RWPE2 (cell line): ENCODE results near the gene ZNF81.
"Not testable (repeated sequence)": the region's sequence is repeated elsewhere in the genome, so short reads cannot be mapped to it uniquely, and the experiment has no call there.

Experiments used
- ATAC-seq: fragments of 200-7000 bp; cut with Tn5 transposase; 3 replicates; pipeline ENCODE4 v1.9.1; 2021; ENCODE audit warnings: low read depth
- DNase-seq: peaks from one replicate; pipeline ENCODE4 v3.0.0-alpha.2; 2020; ENCODE audit warnings: low spot score
- H3K27ac ChIP-seq: fragments of 450-650 bp; 2 replicates; pipeline ENCODE4 v1.5.1; 2017; ENCODE audit warnings: mild to moderate bottlenecking; ENCODE audit not compliant: poor library complexity, severe bottlenecking
- H3K27me3 ChIP-seq: fragments of 250-450 bp; sonication (Bioruptor Pico); 2 replicates; pipeline ENCODE4 v1.5.1; 2021; ENCODE audit warnings: mild to moderate bottlenecking, moderate library complexity; ENCODE audit not compliant: insufficient read depth, poor library complexity, severe bottlenecking
- H3K36me3 ChIP-seq: fragments of 250-450 bp; sonication (Bioruptor Pico); 2 replicates; pipeline ENCODE4 v1.5.1; 2020; ENCODE audit warnings: low read depth, mild to moderate bottlenecking, moderate library complexity
- H3K4me1 ChIP-seq: fragments of 250-450 bp; sonication (Bioruptor Pico); 2 replicates; pipeline ENCODE4 v1.5.1; 2021; ENCODE audit warnings: mild to moderate bottlenecking, moderate library complexity; ENCODE audit not compliant: insufficient read depth, poor library complexity, severe bottlenecking
- H3K4me3 ChIP-seq: fragments of 250-450 bp; sonication (Bioruptor Pico); 2 replicates; pipeline ENCODE4 v1.5.1; 2021; ENCODE audit warnings: mild to moderate bottlenecking, moderate library complexity; ENCODE audit not compliant: severe bottlenecking
- H3K9me3 ChIP-seq: fragments of 250-450 bp; sonication (Bioruptor Pico); 2 replicates; pipeline ENCODE4 v1.5.1; 2021; ENCODE audit warnings: mild to moderate bottlenecking, moderate library complexity; ENCODE audit not compliant: severe bottlenecking
- TF ChIP-seq, protein P1 (sequence below): fragments of 450-650 bp; IDR thresholded peaks from one replicate; pipeline ENCODE4 v1.5.1; 2017; ENCODE audit warnings: mild to moderate bottlenecking, moderate library complexity; ENCODE audit not compliant: poor library complexity, severe bottlenecking

Gene ZNF81

DNA sequence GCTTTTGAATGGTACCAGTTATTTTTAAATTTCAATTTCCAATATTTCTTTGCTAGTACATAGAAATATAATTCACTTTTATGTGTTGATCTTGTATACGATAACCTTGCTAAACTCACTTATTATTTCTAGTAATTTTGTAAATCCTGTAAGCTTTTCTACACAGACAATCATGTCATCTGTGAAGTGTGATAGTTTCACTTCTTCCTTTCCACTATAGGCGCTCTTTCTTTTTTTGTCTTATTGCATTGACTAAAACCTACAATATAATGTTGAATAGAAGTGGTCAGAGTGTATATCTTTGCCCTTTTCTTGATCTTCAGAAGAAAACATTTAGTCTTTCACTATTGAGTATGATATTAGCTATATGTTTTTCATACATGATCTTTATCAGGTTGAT, 90.5 kb downstream of the ZNF81 start:
- no peaks in the 10 kb centered on the region for H3K27me3 ChIP-seq
- TF ChIP-seq, protein P1, sequence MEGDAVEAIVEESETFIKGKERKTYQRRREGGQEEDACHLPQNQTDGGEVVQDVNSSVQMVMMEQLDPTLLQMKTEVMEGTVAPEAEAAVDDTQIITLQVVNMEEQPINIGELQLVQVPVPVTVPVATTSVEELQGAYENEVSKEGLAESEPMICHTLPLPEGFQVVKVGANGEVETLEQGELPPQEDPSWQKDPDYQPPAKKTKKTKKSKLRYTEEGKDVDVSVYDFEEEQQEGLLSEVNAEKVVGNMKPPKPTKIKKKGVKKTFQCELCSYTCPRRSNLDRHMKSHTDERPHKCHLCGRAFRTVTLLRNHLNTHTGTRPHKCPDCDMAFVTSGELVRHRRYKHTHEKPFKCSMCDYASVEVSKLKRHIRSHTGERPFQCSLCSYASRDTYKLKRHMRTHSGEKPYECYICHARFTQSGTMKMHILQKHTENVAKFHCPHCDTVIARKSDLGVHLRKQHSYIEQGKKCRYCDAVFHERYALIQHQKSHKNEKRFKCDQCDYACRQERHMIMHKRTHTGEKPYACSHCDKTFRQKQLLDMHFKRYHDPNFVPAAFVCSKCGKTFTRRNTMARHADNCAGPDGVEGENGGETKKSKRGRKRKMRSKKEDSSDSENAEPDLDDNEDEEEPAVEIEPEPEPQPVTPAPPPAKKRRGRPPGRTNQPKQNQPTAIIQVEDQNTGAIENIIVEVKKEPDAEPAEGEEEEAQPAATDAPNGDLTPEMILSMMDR, result no peak
- no peak overlapping the region for H3K27ac ChIP-seq
- no peak for DNase-seq
- H3K9me3 ChIP-seq, result no peaks in the 10 kb centered on the region
- H3K36me3 ChIP-seq, result no peaks in the 10 kb centered on the region
- ATAC-seq, result no peak
- no peaks in the 10 kb centered on the region for H3K4me1 ChIP-seq
- no peak overlapping the region for H3K4me3 ChIP-seq

DNA sequence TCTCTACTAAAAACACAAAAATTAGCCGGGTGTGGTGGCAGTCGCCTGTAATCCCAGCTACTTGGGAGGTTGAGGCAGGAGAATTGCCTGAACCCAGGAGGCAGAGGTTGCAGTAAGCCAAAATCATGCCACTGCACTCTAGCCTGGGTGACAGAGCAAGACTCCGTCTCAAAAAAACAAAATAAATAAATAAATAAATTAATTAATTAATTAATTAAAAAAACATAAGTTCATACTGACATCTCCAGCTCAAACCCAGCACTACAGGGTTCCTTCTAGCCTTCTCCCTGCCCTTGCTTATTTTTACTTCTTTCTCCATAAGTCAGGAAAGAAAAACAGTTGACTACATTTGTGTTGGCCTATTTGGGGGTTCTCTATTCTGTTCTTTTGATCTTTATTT, 95.3 kb downstream of the ZNF81 start:
- H3K4me1 ChIP-seq, H3K9me3 ChIP-seq, H3K27me3 ChIP-seq, ATAC-seq, H3K36me3 ChIP-seq, H3K27ac ChIP-seq, H3K4me3 ChIP-seq, DNase-seq: not testable (repeated sequence)

- TF ChIP-seq, protein P1, result no peak
- ATAC-seq, result no peak
- Histone ChIP-seq H3K4me1 (no peaks in the 10 kb centered on the region), H3K27me3 (no peaks in the 10 kb centered on the region), H3K4me3 (no peak overlapping the region), H3K27ac (no peak overlapping the region), H3K36me3 (no peaks in the 10 kb centered on the region), H3K9me3 (no peaks in the 10 kb centered on the region)
- DNase-seq, result no peak
Observed at GRCh38 chrX:47933946-47934345, 97.2 kb downstream of the ZNF81 start.

DNA sequence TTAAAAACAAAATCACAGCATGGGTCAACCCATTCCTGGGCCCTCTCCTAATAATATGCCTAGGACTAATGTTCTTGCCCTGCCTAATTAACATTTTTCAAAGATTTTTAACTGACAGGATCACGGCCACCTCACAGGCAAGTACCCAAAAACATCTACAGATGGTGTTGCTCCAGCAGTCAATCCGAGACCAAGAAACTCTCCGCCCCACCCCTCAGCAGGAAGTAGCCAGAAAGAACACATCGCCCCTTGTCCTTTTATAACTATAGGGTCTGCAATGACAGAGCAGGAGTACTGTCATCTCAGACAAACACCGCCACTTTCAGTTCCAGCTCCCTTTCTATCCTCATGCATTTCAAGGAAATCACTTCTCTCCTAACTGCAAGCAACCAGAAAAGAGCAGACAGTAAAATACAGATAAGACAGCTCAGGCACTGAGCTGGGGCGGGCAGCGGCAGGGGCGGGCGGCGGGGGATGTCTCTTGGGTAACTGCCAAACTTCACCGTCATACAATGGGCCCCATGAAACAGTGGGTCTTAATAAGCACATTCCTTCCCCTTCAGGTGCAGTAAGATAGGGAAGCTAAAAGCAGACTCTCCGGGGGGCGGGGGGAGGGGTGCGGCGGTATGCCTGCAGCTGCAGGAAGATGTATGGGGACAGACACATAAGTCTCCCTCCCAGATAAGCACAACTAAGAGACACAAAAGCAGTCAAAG, 99.7 kb downstream of the ZNF81 start:
- Histone ChIP-seq H3K4me3 (no peak overlapping the region), H3K4me1 (no peaks in the 10 kb centered on the region), H3K36me3 (no peaks in the 10 kb centered on the region), H3K9me3 (no peaks in the 10 kb centered on the region), H3K27ac (no peak overlapping the region), H3K27me3 (no peaks in the 10 kb centered on the region)
- TF ChIP-seq, protein P1, result no peak
- DNase-seq (no peak), ATAC-seq (no peak)

DNA sequence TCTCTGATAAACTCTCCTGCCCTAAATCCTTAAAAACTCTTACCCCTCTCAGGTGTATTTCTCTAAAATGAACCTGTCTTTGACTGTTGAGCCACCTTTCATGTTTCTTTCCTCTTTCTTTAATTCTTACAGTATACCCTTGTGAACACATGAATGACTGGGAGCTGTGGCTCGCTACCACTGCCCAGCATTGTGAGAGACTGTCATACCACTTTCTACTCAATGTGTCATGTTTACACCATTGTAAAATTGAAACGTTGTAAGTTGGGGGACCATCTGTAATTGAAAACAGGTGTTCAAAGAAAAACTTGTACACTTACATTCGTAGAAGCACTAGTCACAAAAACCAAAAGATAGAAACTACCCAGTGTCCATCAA, 100.2 kb downstream of the ZNF81 start:
- no peak overlapping the region for H3K4me3 ChIP-seq
- H3K4me1 ChIP-seq, result no peaks in the 10 kb centered on the region
- no peaks in the 10 kb centered on the region for H3K9me3 ChIP-seq
- H3K27me3 ChIP-seq, result no peaks in the 10 kb centered on the region
- H3K36me3 ChIP-seq, result no peaks in the 10 kb centered on the region
- TF ChIP-seq, protein P1, result no peak
- no peak for DNase-seq
- no peak overlapping the region for H3K27ac ChIP-seq
- no peak for ATAC-seq
